Esophagus squamous epithelium (tissue), 4 donors: Measurements from ENCODE around the gene GATB.

Experiments
- CTCF ChIP-seq, 6 experiments: fragments of 450-650 bp in 4 of 6; fragments of 200-600 bp in 2 of 6; sonication (generic) in 2 of 6; IDR thresholded peaks; one replicate each; pipeline ENCODE4 v1.5.1; 2016 to 2019; ENCODE audit warnings: antibody characterized with exemption in 6 of 6, mild to moderate bottlenecking in 4 of 6, moderate library complexity in 4 of 6
- POLR2A ChIP-seq, 4 donors: fragments of 450-650 bp; IDR thresholded peaks; one replicate each; pipeline ENCODE4 v1.6.1; 2017; ENCODE audit warnings: antibody characterized with exemption in 4 of 4, mild to moderate bottlenecking in 4 of 4, moderate library complexity in 3 of 4

GRCh38 chr4:151708100-151708499 lies 52.7 kb downstream of the GATB start:
- no peak for TF ChIP-seq CTCF (IDR thresholded peaks at IDR 0.05)
- TF ChIP-seq POLR2A (IDR thresholded peaks at IDR 0.05) = no peak
